Ishikawa (cell line): ENCODE results near the gene BEND5.

Experiments used
- CEBPB ChIP-seq: IDR thresholded peaks from 2 replicates; pipeline ENCODE4 v1.6.1; 2012
- CREB1 ChIP-seq: IDR thresholded peaks from 2 replicates; pipeline ENCODE4 v1.6.1; 2012; ENCODE audit warnings: low read depth
- EGR1 ChIP-seq: IDR thresholded peaks from 2 replicates; pipeline ENCODE4 v1.6.1; 2012
- EP300 ChIP-seq: IDR thresholded peaks from 2 replicates; pipeline ENCODE4 v1.6.1; 2012; ENCODE audit warnings: borderline replicate concordance
- FOXM1 ChIP-seq: IDR thresholded peaks from 2 replicates; pipeline ENCODE4 v1.6.1; 2012; ENCODE audit warnings: low read depth, borderline replicate concordance
- MAX ChIP-seq: IDR thresholded peaks from 2 replicates; pipeline ENCODE4 v1.6.1; 2012
- NFIC ChIP-seq: IDR thresholded peaks from 2 replicates; pipeline ENCODE4 v1.6.1; 2012
- RAD21 ChIP-seq: IDR thresholded peaks from 2 replicates; pipeline ENCODE4 v1.6.1; 2012; ENCODE audit warnings: low read depth
- REST ChIP-seq: IDR thresholded peaks from 2 replicates; pipeline ENCODE4 v1.6.1; 2012; ENCODE audit warnings: low read depth, mild to moderate bottlenecking
- TAF1 ChIP-seq: IDR thresholded peaks from 2 replicates; pipeline ENCODE4 v1.6.1; 2012; ENCODE audit warnings: low read depth, mild to moderate bottlenecking
- TCF12 ChIP-seq: IDR thresholded peaks from 2 replicates; pipeline ENCODE4 v1.6.1; 2012; ENCODE audit warnings: low read depth
- TEAD4 ChIP-seq: IDR thresholded peaks from 2 replicates; pipeline ENCODE4 v1.6.1; 2012
- USF1 ChIP-seq: IDR thresholded peaks from 2 replicates; pipeline ENCODE4 v1.6.1; 2012
- YY1 ChIP-seq: IDR thresholded peaks from 2 replicates; pipeline ENCODE4 v1.6.1; 2012; ENCODE audit warnings: low read depth
- ZBTB7A ChIP-seq: IDR thresholded peaks from 2 replicates; pipeline ENCODE4 v1.6.1; 2012; ENCODE audit warnings: low read depth

The BEND5 gene

GRCh38 chr1:48761986-48762385 lies 14.7 kb downstream of the BEND5 start:
- TF ChIP-seq ZBTB7A (no peak), EP300 (no peak), TEAD4 (no peak), TAF1 (no peak), CEBPB (no peak), RAD21 (no peak), TCF12 (no peak), FOXM1 (no peak), NFIC (no peak), REST (no peak), MAX (no peak), CREB1 (no peak), EGR1 (no peak), YY1 (no peak), USF1 (no peak)

GRCh38 chr1:48761411-48761810 lies 15.3 kb downstream of the BEND5 start:
- TF ChIP-seq NFIC, result no peak

- TF ChIP-seq EGR1 (no peak), TAF1 (no peak), USF1 (no peak), TEAD4 (no peak)
Measured at GRCh38 chr1:48760857-48761256, 15.8 kb downstream of the BEND5 start.

- TF ChIP-seq MAX, result no peak
- TF ChIP-seq TEAD4, result no peak
- no peak for TF ChIP-seq TCF12
- TF ChIP-seq RAD21, result no peak
- TF ChIP-seq EP300, result no peak
- no peak for TF ChIP-seq FOXM1
- TF ChIP-seq USF1, result no peak
Measured at GRCh38 chr1:48758976-48759375, 17.7 kb downstream of the BEND5 start.

- no peak for TF ChIP-seq YY1
- no peak for TF ChIP-seq TEAD4
- TF ChIP-seq EGR1, result no peak
- TF ChIP-seq ZBTB7A, result no peak
- TF ChIP-seq FOXM1, result no peak
- no peak for TF ChIP-seq CREB1
- no peak for TF ChIP-seq NFIC
- no peak for TF ChIP-seq TCF12
- no peak for TF ChIP-seq TAF1
- no peak for TF ChIP-seq CEBPB
- TF ChIP-seq EP300, result no peak
Measured at GRCh38 chr1:48757363-48757762, 19.3 kb downstream of the BEND5 start.

- TF ChIP-seq CREB1 (no peak), MAX (no peak), ZBTB7A (no peak), EP300 (no peak), FOXM1 (no peak), NFIC (no peak), TEAD4 (no peak), RAD21 (no peak), CEBPB (no peak), USF1 (no peak), TCF12 (no peak), YY1 (no peak), EGR1 (no peak), REST (no peak), TAF1 (no peak)
Measured at GRCh38 chr1:48756683-48757316, 19.9 kb downstream of the BEND5 start.
